Heart left ventricle (tissue), 13 donors: ENCODE data around the gene PPP2R5D.

Experiments used
- POLR2A ChIP-seq, 2 donors: fragments of 450-650 bp; IDR thresholded peaks; one replicate each; pipeline ENCODE4 v1.6.1; 2017; ENCODE audit warnings: antibody characterized with exemption in 2 of 2, mild to moderate bottlenecking in 2 of 2, moderate library complexity in 2 of 2
- TF ChIP-seq, protein P1 (sequence below), 12 donors: fragments of 200-600 bp; sonication (generic) in 4 of 12; IDR thresholded peaks; one replicate each; pipeline versions ENCODE4 v1.5.0 to v1.8.0; 2018 to 2022; ENCODE audit warnings: antibody characterized with exemption in 12 of 12, mild to moderate bottlenecking in 5 of 12
- donor health status: ischemic (EF 13 %, LVEDD 7.1; RV severe dilation, severe dysfunction).
- donor health status: DM: no; HTN: yes; CAD: no.
- donor health status: DM: no; HTN: no; CAD: no.
- donor health status: ischemic (EF 25% LVEDD 6.9; RV normal size, moderate dysfunction).
- donor health status: ischemic (EF 25% LVEDD 5.7; RV mildly dilated, moderate dysfunction).
- donor health status: ischemic (EF 35%, LVEDD 5.7; RV mildly dilated, moderate dysfunction).
- donor health status: nonischemic (EF 11% LVEDD 7.7; RV severe dilation, severe dysfunction).
- donor health status: DM: yes; HTN: yes; CAD: no.
- donor health status: PGD.
- donor health status: ischemic (EF 29% LVEDD 5.4; RV normal size, mild dysfunction).
- donor health status: nonischemic (EF 23%, LVEDD 6.1; RV moderate dilation, normal function).

DNA sequence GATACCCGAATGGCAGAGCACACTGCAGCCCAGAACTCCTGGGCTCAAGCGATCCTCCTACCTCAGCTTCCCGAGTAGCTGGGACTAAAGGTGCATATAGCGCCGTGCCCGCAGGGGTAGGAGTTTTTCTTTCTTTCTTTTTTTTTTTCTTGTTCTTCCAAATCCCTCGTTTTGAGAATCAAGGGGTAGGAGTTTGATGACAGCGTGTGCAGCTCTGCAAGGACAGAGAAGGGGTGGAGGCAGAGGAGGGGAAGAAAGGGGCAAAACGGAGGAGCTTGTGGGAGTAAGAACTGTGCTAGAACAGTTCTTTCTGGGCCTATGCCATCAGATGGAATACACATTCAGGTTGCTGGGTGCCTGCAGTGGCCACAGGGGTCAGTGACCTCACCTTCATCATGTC, 52.3 kb downstream of the PPP2R5D start:
- no peak for TF ChIP-seq POLR2A (IDR thresholded peaks at IDR 0.05)
- TF ChIP-seq, protein P1, sequence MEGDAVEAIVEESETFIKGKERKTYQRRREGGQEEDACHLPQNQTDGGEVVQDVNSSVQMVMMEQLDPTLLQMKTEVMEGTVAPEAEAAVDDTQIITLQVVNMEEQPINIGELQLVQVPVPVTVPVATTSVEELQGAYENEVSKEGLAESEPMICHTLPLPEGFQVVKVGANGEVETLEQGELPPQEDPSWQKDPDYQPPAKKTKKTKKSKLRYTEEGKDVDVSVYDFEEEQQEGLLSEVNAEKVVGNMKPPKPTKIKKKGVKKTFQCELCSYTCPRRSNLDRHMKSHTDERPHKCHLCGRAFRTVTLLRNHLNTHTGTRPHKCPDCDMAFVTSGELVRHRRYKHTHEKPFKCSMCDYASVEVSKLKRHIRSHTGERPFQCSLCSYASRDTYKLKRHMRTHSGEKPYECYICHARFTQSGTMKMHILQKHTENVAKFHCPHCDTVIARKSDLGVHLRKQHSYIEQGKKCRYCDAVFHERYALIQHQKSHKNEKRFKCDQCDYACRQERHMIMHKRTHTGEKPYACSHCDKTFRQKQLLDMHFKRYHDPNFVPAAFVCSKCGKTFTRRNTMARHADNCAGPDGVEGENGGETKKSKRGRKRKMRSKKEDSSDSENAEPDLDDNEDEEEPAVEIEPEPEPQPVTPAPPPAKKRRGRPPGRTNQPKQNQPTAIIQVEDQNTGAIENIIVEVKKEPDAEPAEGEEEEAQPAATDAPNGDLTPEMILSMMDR (IDR thresholded peaks at IDR 0.05): no peak
